IMR-90 (cell line): ENCODE results near the gene AHSA1. TPM values are rescaled to one million over a fixed set of nuclear protein-coding genes. Genes with fewer than 3 reads are reported as not detected.

ENCODE experiments used
- ATAC-seq: fragments of 200-7000 bp; cut with Tn5 transposase; 2 replicates; pipeline ENCODE4 v1.9.1; 2020; ENCODE audit warnings: low read depth, mild to moderate bottlenecking, moderate library complexity
- BruUV-seq: library from RNA; stranded (reverse); fragments of 400-500 nt; replicated peaks from 2 replicates; lab custom pipeline; 2021; lab: Mats Ljungman, UMichigan
- CTCF ChIA-PET: fragments of 300-600 bp; formaldehyde crosslinking; extraction: SDS; loops from one replicate; lab custom pipeline; 2021; ENCODE audit warnings: antibody characterized with exemption; lab: Yijun Ruan, JAX
- POLR2A ChIA-PET: fragments of 300-600 bp; sonication (Branson Sonifier 250); formaldehyde crosslinking; loops from one replicate; lab custom pipeline; 2022; ENCODE audit warnings: antibody characterized with exemption; ENCODE audit not compliant: unreplicated experiment; lab: Charles Lee
- DNase-seq: peaks from one replicate; pipeline ENCODE4 v3.0.0; 2013
- H2AFZ ChIP-seq: replicated peaks from 2 replicates; pipeline ENCODE3; 2013; ENCODE audit warnings: low read length, mild to moderate bottlenecking; ENCODE audit not compliant: poor library complexity
- H2AK5ac ChIP-seq: 2 replicates; pipeline ENCODE4 v1.6.1; 2013; ENCODE audit warnings: low read depth, low read length, inconsistent platforms
- H2AK9ac ChIP-seq: replicated peaks from 2 replicates; pipeline ENCODE3; 2013; ENCODE audit warnings: mild to moderate bottlenecking, low read depth, low read length, moderate library complexity; ENCODE audit not compliant: poor library complexity
- H2BK120ac ChIP-seq: 2 replicates; pipeline ENCODE4 v1.6.1; 2013; ENCODE audit warnings: low read depth, low read length, inconsistent platforms
- H2BK15ac ChIP-seq: 3 replicates; pipeline ENCODE4 v1.6.1; 2013; ENCODE audit warnings: low read depth, low read length, inconsistent platforms
- H2BK20ac ChIP-seq: 2 replicates; pipeline ENCODE4 v1.6.1; 2013; ENCODE audit warnings: low read depth, mild to moderate bottlenecking, inconsistent platforms, low read length, moderate library complexity
- H2BK5ac ChIP-seq: 2 replicates; pipeline ENCODE4 v1.6.1; 2013; ENCODE audit warnings: mild to moderate bottlenecking, low read depth, low read length, inconsistent platforms; ENCODE audit not compliant: poor library complexity, severe bottlenecking
- H3K14ac ChIP-seq: replicated peaks from 2 replicates; pipeline ENCODE4 v1.6.1; 2013; ENCODE audit warnings: low read depth, low read length, inconsistent platforms
- H3K18ac ChIP-seq: 2 replicates; pipeline ENCODE4 v1.6.1; 2013; ENCODE audit warnings: low read depth, low read length, control low read depth
- H3K23ac ChIP-seq: 2 replicates; pipeline ENCODE4 v1.6.1; 2013; ENCODE audit warnings: low read depth, low read length, inconsistent platforms
- H3K27ac ChIP-seq: 2 replicates; pipeline ENCODE4 v1.5.1; 2013; ENCODE audit warnings: mild to moderate bottlenecking, control low read depth, low read length; ENCODE audit not compliant: insufficient read depth
- H3K27me3 ChIP-seq: 2 replicates; pipeline ENCODE4 v1.6.1; 2013; ENCODE audit warnings: low read length; ENCODE audit not compliant: control insufficient read depth, insufficient read depth
- H3K36me3 ChIP-seq: 2 replicates; pipeline ENCODE4 v1.6.1; 2013; ENCODE audit warnings: low read length, mixed read lengths; ENCODE audit not compliant: control insufficient read depth, insufficient read depth
- H3K4ac ChIP-seq: 2 replicates; pipeline ENCODE4 v1.6.1; 2013; ENCODE audit warnings: low read depth, low read length, inconsistent platforms
- H3K4me1 ChIP-seq: 2 replicates; pipeline ENCODE4 v1.6.1; 2013; ENCODE audit warnings: low read length, mixed read lengths; ENCODE audit not compliant: control insufficient read depth, insufficient read depth
- H3K4me2 ChIP-seq: 2 replicates; pipeline ENCODE4 v1.6.1; 2013; ENCODE audit warnings: low read depth, mild to moderate bottlenecking, control low read depth, low read length, moderate library complexity
- H3K4me3 ChIP-seq: 2 replicates; pipeline ENCODE4 v1.5.1; 2013; ENCODE audit warnings: low read depth, mild to moderate bottlenecking, control low read depth, low read length, moderate library complexity; ENCODE audit not compliant: insufficient read depth
- H3K56ac ChIP-seq: 2 replicates; pipeline ENCODE4 v1.6.1; 2013; ENCODE audit warnings: low read length, inconsistent platforms; ENCODE audit not compliant: insufficient read depth; ENCODE audit errors: extremely low read depth
- H3K79me1 ChIP-seq, 2 experiments: 2 replicates each; pipeline ENCODE4 v1.6.1; 2013; ENCODE audit warnings: low read length in 2 of 2, inconsistent platforms in 1 of 2, low read depth in 1 of 2
- H3K9ac ChIP-seq: 2 replicates; pipeline ENCODE4 v1.6.1; 2013; ENCODE audit warnings: low read depth, low read length, control low read depth
- H3K9me1 ChIP-seq: 2 replicates; pipeline ENCODE4 v1.6.1; 2013; ENCODE audit warnings: low read length, inconsistent platforms; ENCODE audit not compliant: insufficient read depth
- H3K9me3 ChIP-seq: 2 replicates; pipeline ENCODE4 v1.6.1; 2013; ENCODE audit warnings: low read length; ENCODE audit not compliant: control insufficient read depth, insufficient read depth
- H4K20me1 ChIP-seq: 2 replicates; pipeline ENCODE4 v1.6.1; 2013; ENCODE audit warnings: low read length, inconsistent platforms; ENCODE audit not compliant: insufficient read depth
- H4K5ac ChIP-seq: 2 replicates; pipeline ENCODE4 v1.6.1; 2013; ENCODE audit warnings: mild to moderate bottlenecking, low read depth, low read length, control low read depth
- H4K8ac ChIP-seq, 2 experiments: 2 replicates each; pipeline ENCODE4 v1.6.1; 2013; ENCODE audit warnings: low read depth in 2 of 2, low read length in 2 of 2, control low read depth in 1 of 2, inconsistent platforms in 1 of 2
- H4K91ac ChIP-seq: 2 replicates; pipeline ENCODE4 v1.6.1; 2013; ENCODE audit warnings: low read depth, low read length, inconsistent platforms; ENCODE audit not compliant: insufficient read depth
- CEBPB ChIP-seq: IDR thresholded peaks from 2 replicates; pipeline ENCODE4 v1.6.1; 2012; ENCODE audit warnings: low read depth, low read length, improper control_type of control experiment
- ELK1 ChIP-seq: fragments of 150-350 bp; IDR thresholded peaks from 2 replicates; pipeline ENCODE4 v1.6.1; 2016; ENCODE audit warnings: low read depth, mild to moderate bottlenecking, low read length, moderate library complexity, borderline replicate concordance
- MAFK ChIP-seq: IDR thresholded peaks from 2 replicates; pipeline ENCODE4 v1.6.1; 2012; ENCODE audit warnings: low read depth, low read length, improper control_type of control experiment
- MAZ ChIP-seq: IDR thresholded peaks from 2 replicates; pipeline ENCODE4 v1.6.1; 2012; ENCODE audit warnings: low read depth, mild to moderate bottlenecking, low read length, improper control_type of control experiment, moderate library complexity, borderline replicate concordance
- USF2 ChIP-seq: fragments of 150-350 bp; IDR thresholded peaks from 2 replicates; pipeline ENCODE4 v1.6.1; 2017; ENCODE audit warnings: mild to moderate bottlenecking, antibody characterized with exemption, low read length, low read depth
- WGBS, 2 experiments: methylation state at CpG; one replicate each; pipeline versions ENCODE4 v1.1.5 to v1.1.7; 2013; ENCODE audit warnings: missing lambda C conversion rate in 2 of 2; ENCODE audit not compliant: insufficient read length in 1 of 2; ENCODE audit errors: extremely low coverage in 2 of 2; 5-methylcytosine and 5-hydroxymethylcytosine counted together
- dilution Hi-C: fragments of 300-500 bp; cut with HindIII; formaldehyde crosslinking; loops from one replicate; pipeline ENCODE4 v1.14.3; 2018; ENCODE audit warnings: low sequenced_read_pairs; ENCODE audit not compliant: unreplicated experiment
- in situ Hi-C: fragments of 300-500 bp; cut with MboI; formaldehyde crosslinking; loops from 3 replicates; pipeline ENCODE4 v1.14.3; 2019; ENCODE audit warnings: low sequenced_read_pairs, inconsistent platforms, mixed read lengths
- intact Hi-C: fragments of 100-400 bp; cut with micrococcal nuclease; formaldehyde crosslinking; loops from 2 replicates; pipeline ENCODE4 v1.10.0; 2022
- polyA plus RNA-seq, 3 experiments: library from polyadenylated mRNA; depleted of rRNA; stranded (reverse); fragments of >200 nt; gene quantifications; 2 replicates each; pipeline ENCODE4 v1.2.3, GENCODE V29; 2012; ENCODE audit warnings: low replicate concordance in 1 of 3
- total RNA-seq: library from RNA; depleted of rRNA; stranded (reverse); fragments of >200 nt; gene quantifications from 2 replicates; pipeline ENCODE4 v1.2.3, GENCODE V29; 2012

Gene AHSA1
- total and polyA plus RNA-seq, 2 of the 4 experiments (the other 2 are of a cell fraction) = 166 to 252 TPM

- Histone ChIP-seq H3K14ac (no peak overlapping the region), H3K18ac (no peak overlapping the region), H4K8ac (no peak overlapping the region), H3K27me3 (peaks cover 3% of the 10 kb centered on the region; the same call in 1 of the 2 replicates), H2AFZ (peak overlapping the region; percentile 43), H3K4me2 (no peak overlapping the region), H3K27ac (no peak overlapping the region), H2BK15ac (no peak overlapping the region), H3K9ac (no peak overlapping the region), H2BK5ac (no peak overlapping the region), H3K4ac (no peak overlapping the region), H4K5ac (no peak overlapping the region), H3K4me1 (no peaks in the 10 kb centered on the region), H2AK5ac (no peak overlapping the region), H4K20me1 (no peaks in the 10 kb centered on the region), H3K9me1 (peaks cover 3% of the 10 kb centered on the region; the same call in 1 of the 2 replicates), H3K79me1 (no peaks in the 10 kb centered on the region), H2AK9ac (no peak overlapping the region), H3K23ac (no peak overlapping the region), H4K91ac (no peak overlapping the region), H3K56ac (no peak overlapping the region), H2BK20ac (no peak overlapping the region), H3K4me3 (no peak overlapping the region), H3K36me3 (no peaks in the 10 kb centered on the region), H3K9me3 (no peaks in the 10 kb centered on the region), H2BK120ac (no peak overlapping the region)
- no peak for DNase-seq
- intact Hi-C loops (no loop called here), in situ Hi-C loops (no loop called here), dilution Hi-C loops (no loop called here)
- POLR2A ChIA-PET = no interaction called here
- ATAC-seq = no peak
- no CpG with 5 or more reads among the region's 8 CpGs for WGBS, 2 experiments
- BruUV-seq = no TSS peak
- CTCF ChIA-PET = interaction anchor here (0.8 kb wide), 1 partner anchor 8 kb away, joined by 3 read pairs; the partner anchor contains the start of gene ISM2
- TF ChIP-seq MAFK = no peak
- TF ChIP-seq USF2 = no peak
- TF ChIP-seq CEBPB = no peak
- no peak for TF ChIP-seq ELK1
- no peak for TF ChIP-seq MAZ
Observed at GRCh38 chr14:77490347-77490986, 32.6 kb downstream of the AHSA1 start.
